PFSK-1 (cell line): ENCODE data around the gene CALML5.

ENCODE experiments used
- FOXP2 ChIP-seq: optimal IDR thresholded peaks from 2 replicates; pipeline ENCODE3; 2011; ENCODE audit warnings: borderline replicate concordance, control low read depth, inconsistent platforms; ENCODE audit not compliant: insufficient read depth; ENCODE audit errors: extremely low read length, extremely low read depth
- POLR2AphosphoS5 ChIP-seq: IDR thresholded peaks from 2 replicates; pipeline ENCODE4 v1.6.1; 2012; ENCODE audit warnings: low read depth, mild to moderate bottlenecking, control low read depth, low read length, moderate library complexity
- REST ChIP-seq, 2 experiments: IDR thresholded peaks; 2 replicates each; pipeline versions ENCODE4 v1.6.1 to v1.8.0; 2011 to 2012; ENCODE audit warnings: low read depth in 2 of 2, low read length in 2 of 2, control low read depth in 1 of 2, inconsistent platforms in 1 of 2, mild to moderate bottlenecking in 1 of 2, moderate library complexity in 1 of 2; ENCODE audit not compliant: insufficient read depth in 1 of 2
- SIN3A ChIP-seq: IDR thresholded peaks from 2 replicates; pipeline ENCODE4 v1.6.1; 2012; ENCODE audit warnings: mild to moderate bottlenecking, low read length, moderate library complexity, borderline replicate concordance; ENCODE audit not compliant: insufficient read depth
- TAF1 ChIP-seq: IDR thresholded peaks from 2 replicates; pipeline ENCODE4 v1.6.1; 2012; ENCODE audit warnings: low read length, control low read depth, borderline replicate concordance; ENCODE audit not compliant: insufficient read depth

The CALML5 gene

GRCh38 chr10:5490032-5490431, 9.3 kb downstream of the CALML5 start:
- no peak for TF ChIP-seq POLR2AphosphoS5
- no peak for TF ChIP-seq TAF1
- no peak for TF ChIP-seq REST (IDR thresholded peaks at IDR 0.05; ENCODE audit: insufficient read depth in 1 of 2, low read depth in 2 of 2, low read length in 2 of 2)
- TF ChIP-seq FOXP2 = no peak
- no peak for TF ChIP-seq SIN3A

- TF ChIP-seq SIN3A = no peak
- no peak for TF ChIP-seq REST (IDR thresholded peaks at IDR 0.05; ENCODE audit: insufficient read depth in 1 of 2, low read depth in 2 of 2, low read length in 2 of 2)
- no peak for TF ChIP-seq FOXP2
- TF ChIP-seq TAF1 = no peak
- no peak for TF ChIP-seq POLR2AphosphoS5
Observed at GRCh38 chr10:5488272-5489161, 10.9 kb downstream of the CALML5 start.

- TF ChIP-seq TAF1 (no peak), REST (IDR thresholded peaks at IDR 0.05; ENCODE audit: insufficient read depth in 1 of 2, low read depth in 2 of 2, low read length in 2 of 2) (no peak), SIN3A (no peak), POLR2AphosphoS5 (no peak), FOXP2 (no peak)
Observed at GRCh38 chr10:5486853-5487235, 12.5 kb downstream of the CALML5 start.

- TF ChIP-seq SIN3A (no peak), FOXP2 (no peak), POLR2AphosphoS5 (no peak), REST (IDR thresholded peaks at IDR 0.05; ENCODE audit: insufficient read depth in 1 of 2, low read depth in 2 of 2, low read length in 2 of 2) (no peak), TAF1 (no peak)
Observed at GRCh38 chr10:5485948-5486852, 13.2 kb downstream of the CALML5 start.
